ENCODE measurements around the gene LBP.

GRCh38 chr20:38306379-38306778 is 39.9 kb upstream of the LBP start:
- TF ChIP-seq CTCF (IDR thresholded peaks at IDR 0.05) (no peak), EP300 (IDR thresholded peaks at IDR 0.05) (no peak)
